GM11168 (cell line): ENCODE measurements around the gene ZBTB7B.

Source experiments
- in situ Hi-C: fragments of 300-500 bp; cut with MboI; formaldehyde crosslinking; loops from one replicate; pipeline ENCODE4 v1.12.0; 2022; ENCODE audit warnings: low sequenced_read_pairs; ENCODE audit not compliant: unreplicated experiment

Gene ZBTB7B

DNA sequence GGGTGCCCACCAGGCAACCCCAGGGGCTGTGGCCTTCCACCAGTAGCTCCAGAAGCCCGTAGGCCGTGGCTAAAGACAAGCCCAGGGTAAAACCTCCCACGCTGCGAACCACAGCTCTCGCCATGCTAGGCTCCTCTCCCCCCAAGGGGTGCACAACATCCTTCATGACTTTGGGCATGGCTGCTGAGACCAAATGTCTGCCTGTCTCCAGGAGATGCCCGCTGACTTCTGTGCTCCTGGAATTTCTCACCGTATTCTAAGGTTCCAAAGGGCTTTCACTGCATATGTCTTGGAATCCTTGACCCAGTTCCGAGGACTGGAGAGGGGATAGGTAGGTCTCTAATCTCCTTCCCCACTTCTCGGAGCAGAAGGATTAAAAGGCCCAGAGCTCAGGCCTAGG is 30.9 kb downstream of the ZBTB7B start, which contains the start of the genes DCST1 and DCST2:
DCST1 (plus strand) TSS at position 301 of the 400 bp plus-strand sequence. CDS start 213 bp downstream, outside the sequence.
DCST2 (minus strand) TSS at position 258 of the 400 bp plus-strand sequence; CDS start at position 178, 80 bp downstream.
- in situ Hi-C loops: no loop called here

GRCh38 chr1:155034318-155035208 is 32.0 kb downstream of the ZBTB7B start:
- in situ Hi-C loops: no loop called here

DNA sequence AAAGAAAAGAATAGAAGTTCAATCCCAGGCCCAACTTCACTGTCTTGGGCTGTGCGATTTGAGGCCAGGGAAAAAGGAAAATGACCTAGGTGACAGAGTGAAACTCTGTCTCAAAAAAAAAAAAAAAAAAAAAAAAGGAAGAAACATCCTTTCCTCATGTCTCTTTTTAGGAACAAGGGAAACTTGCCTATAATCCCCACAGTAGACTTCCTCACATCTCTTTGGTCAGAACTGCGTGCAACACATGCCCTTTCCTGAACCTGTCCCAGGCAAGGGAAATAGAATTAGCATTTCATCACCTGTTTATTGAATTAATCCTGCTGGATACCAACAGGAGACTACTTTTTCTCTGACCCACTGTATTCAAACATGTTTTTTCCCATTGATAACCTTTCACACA is 33.3 kb downstream of the ZBTB7B start:
- in situ Hi-C loops: no loop called here

DNA sequence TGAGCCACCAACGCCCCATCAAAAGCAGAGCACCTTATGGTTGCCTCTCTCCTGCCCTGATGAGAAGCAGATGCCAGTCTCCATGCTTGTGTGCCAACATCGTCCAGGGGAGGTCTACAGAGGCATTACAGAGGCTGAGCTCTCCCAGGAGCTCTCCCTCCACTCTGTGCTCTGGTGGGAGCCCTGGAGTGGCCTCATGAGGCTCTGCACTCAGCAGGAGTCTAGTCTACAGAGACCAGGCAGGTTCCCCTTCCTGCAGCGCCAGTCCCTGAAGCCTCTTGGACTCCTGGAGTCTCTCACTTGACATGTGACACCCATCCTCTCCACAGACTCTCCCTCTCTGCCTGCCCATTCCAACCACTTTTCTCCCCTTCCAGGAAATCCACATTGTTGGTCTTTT is 34.4 kb downstream of the ZBTB7B start:
- in situ Hi-C loops: no loop called here

- in situ Hi-C loops: no loop called here
Observed at GRCh38 chr1:155037851-155038441, 35.3 kb downstream of the ZBTB7B start.

DNA sequence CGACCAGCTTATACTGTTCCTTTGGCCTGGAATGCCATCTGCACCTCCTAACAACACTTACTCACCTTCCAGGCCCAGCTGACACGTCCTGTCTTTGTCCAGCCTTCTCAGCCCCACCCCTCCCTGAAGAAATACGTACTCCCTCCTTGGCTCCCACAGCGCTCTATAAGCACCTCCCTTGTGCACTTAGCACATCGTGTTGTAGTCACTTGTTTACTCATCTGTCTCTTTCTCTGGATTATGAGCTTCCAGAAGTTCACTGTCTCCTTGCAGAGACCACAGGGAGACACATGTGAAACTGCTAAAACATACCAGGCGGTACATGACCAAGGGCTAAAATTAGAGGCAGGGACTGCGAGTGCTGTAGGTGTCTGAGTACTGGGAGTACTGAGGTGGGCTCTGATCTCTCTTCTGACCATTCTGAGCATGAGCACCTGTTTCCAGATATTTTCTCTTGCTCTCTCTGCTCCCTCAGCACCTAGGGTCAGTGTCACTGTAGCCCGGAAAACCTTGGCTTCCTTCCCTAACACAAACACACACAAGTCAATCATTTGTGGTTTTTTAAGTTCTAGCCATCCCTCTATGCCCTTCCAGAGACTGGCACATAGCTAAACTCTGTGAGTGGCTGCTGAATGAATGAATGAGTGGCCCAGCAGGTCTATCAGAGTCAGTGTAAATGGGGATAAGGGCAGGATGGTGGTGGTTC is 36.2 kb downstream of the ZBTB7B start:
- in situ Hi-C loops: no loop called here

DNA sequence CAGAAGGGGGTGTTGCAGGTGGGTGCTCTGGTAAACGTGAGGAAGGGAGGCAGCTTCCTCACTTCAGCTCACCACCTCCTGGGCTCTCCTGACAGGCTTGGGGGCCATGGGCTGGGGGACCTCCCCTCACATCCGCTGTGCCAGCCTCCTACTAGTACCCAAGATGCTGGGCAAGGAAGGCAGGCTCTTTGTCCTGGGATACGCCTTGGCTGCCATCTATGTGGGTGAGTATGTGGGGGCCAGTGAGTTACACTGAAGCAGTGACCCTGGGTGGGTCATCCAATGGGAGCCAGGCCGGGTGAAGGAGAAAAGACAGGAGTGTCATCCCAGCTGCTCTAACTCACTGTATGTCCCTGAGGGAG is 36.7 kb downstream of the ZBTB7B start:
- in situ Hi-C loops: no loop called here

DNA sequence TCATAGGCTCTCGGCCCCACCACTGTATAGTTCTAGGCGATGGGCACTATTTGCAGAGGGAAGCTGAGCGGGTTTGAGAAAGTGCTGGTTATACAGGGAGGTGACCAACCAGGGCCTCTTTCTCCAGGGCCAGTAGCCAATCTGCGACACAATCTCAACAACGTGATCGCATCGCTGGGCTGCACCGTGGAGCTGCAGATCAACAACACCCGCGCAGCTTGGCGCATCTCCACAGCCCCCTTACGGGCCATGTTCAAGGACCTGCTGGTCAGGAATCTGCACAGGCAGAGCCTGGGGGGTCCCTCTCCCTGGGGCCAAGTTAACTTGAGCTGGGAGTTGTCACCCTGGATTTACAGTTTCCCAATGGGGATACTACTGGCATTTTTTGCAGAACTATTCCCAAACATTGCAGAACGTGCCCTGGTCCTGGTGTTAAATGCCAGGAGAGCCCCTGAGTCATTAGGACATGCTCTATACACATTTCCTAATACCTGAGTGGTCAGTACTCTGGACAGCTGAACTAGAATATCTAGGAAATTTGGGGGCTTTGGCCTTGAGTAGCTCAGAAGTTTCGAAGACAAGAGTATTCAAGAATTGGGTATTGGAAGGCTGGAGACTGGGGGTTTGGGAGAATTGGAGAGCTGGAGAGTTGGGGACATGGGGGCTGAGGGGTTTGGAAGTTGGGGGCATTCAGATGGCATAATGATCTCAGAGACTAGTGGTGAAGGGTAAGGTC is 37.9 kb downstream of the ZBTB7B start:
- in situ Hi-C loops: no loop called here

DNA sequence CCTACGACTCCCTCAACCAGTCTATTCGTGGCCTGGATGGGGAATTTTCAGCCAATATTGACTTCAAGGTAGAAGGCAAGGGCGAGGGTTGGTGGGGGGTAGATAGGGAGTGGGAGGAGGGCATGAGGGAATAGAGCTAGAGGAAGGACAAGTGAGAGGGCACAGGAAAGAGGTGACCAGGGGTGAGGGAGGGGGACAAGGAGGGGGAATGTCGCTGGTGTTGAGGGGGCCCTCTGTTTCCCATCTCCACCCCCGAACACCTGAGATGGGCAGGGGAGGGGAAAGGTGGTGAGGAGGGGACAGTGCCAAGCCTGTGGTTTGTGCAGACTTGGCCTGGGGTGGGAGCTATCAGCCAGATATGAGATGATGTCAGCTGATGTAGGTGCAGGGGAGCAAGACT is 40.2 kb downstream of the ZBTB7B start:
- in situ Hi-C loops: no loop called here

GRCh38 chr1:155043301-155043702 is 40.7 kb downstream of the ZBTB7B start:
- in situ Hi-C loops: no loop called here

- in situ Hi-C loops: no loop called here
Observed at GRCh38 chr1:155043793-155044192, 41.2 kb downstream of the ZBTB7B start.

GRCh38 chr1:155044365-155044764 is 41.8 kb downstream of the ZBTB7B start:
- in situ Hi-C loops: no loop called here

DNA sequence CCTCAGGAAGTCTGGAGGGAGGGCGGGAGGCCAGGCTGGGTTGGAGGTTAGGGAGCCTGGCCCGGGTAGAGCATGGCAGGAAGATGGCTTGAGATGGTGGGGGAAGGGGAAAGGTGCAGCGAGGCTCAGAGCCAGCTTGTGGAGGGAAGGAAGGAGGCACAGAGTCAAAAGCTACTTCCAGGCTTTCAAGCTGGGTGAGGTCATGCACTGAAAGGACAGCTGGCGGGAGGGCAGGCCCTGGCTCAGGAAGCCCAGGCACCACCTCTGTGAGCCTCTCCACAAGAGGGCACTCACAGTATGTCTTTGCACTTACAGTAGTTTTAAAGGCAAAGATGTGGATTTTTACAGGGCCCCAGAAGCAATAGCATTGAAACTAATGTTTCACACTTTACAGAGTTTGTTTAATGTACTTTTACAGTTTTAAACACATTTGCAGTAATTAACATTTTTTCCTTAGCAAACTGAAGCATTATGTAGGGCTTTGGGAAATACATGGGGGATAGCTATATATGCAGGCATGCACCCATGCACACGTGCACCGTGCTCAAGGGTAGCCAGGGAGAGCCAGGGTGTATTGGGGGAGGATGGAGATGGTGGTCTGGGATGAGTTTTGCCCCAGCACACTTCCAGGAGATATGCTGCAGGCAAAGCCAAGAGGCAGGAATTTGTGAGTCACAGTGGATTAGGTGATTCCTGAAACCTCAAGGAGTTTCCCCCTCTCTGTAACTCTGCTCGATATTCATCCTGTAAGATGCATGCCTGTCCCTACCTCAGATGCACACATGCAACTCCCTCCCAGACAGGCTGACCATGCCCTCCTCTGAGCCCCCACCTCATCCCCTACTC is 42.4 kb downstream of the ZBTB7B start:
- in situ Hi-C loops: no loop called here

DNA sequence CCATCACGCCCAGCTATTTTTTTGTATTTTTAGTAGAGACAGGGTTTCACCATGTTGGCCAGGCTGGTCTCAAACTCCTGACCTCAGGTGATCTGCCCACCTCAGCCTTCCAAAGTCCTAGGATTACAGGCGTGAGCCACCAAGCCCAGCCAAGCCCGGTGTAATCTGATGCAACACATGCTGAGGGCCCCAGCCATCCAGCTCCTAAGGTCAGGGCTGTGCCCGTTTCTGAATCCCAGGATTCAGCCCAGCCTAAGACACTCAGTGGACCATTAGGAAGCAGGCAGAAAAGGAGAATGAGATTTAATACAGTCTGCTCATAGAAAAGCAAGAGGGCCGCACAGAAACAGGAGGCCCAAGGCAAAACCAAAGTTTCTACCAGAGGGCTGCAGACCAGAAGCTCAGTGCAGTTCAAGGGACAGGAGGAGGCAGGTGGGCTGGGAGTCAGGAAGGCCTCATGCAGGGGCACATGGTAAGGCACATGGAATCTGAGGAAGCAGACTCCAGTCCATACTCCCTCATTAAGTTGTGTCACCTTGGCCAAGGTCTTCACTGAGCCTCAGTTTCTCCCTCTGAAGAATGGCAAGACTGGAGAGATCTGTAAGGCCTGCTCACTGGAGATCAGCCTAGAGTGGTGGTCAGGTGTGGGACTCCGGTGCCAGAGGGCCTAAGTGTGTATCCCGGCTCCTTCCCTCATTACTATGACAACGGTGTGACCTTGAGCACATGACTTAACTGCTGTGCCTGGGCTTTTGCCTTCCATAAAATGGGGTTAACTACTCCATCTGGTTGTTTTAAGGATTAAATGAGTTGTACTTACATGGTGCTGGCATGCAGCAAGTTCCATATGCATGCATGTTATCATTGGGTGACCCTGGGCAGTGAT is 46.1 kb downstream of the ZBTB7B start:
- in situ Hi-C loops: no loop called here

GRCh38 chr1:155049651-155050559 is 47.3 kb downstream of the ZBTB7B start:
- in situ Hi-C loops: no loop called here

DNA sequence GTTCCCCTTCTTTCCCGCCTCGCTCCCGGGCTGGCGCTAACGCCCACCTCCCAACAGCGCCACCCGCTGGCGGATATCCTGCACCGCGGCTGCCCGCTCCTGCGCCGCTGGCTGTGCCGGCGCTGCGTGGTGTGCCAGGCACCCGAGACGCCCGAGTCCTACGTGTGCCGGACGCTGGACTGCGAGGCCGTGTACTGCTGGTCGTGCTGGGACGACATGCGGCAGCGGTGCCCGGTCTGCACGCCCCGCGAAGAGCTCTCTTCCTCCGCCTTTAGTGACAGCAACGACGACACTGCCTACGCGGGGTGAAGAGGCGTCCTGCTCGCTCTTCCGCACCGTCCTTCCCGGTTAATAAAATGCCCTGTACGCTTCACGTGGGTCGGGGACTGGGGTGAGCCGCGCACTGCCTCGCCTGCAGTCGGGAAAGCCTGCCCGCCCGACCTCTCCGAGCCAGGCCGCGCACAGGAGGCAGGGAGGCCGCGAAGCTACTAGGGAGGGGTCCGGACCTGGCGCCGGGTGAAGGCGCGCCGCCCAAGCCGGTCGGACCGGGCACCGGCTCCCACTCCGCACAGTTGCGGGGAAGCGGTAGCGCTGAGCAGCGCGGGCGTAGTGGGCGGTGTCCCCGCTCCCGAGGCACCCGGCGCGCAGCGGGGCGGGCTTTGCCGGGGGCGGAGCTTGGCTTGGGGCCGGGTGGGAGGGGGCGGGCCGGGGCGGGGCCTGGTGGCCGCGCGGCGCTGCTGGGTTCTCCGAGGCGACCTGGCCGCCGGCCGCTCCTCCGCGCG is 48.1 kb downstream of the ZBTB7B start, which contains the start of gene ADAM15:
ADAM15 (plus strand) TSS at position 757 of the 782 bp plus-strand sequence. CDS start 71 bp downstream, outside the sequence.
- in situ Hi-C loops: no loop called here
